NB4 (cell line): ENCODE measurements around the gene FAM118A.

Source experiments
- POLR2A ChIP-seq: IDR thresholded peaks from 2 replicates; pipeline ENCODE4 v1.6.1; 2011; ENCODE audit warnings: mild to moderate bottlenecking; ENCODE audit not compliant: insufficient read length; ENCODE audit errors: extremely low read depth
- TF ChIP-seq, protein P1 (sequence below): IDR thresholded peaks from one replicate; pipeline ENCODE4 v1.5.1; 2012; ENCODE audit warnings: low read depth, low read length
- TF ChIP-seq, protein P2 (sequence below): IDR thresholded peaks from 2 replicates; pipeline ENCODE4 v1.6.1; 2011; ENCODE audit warnings: low read depth, low read length

DNA sequence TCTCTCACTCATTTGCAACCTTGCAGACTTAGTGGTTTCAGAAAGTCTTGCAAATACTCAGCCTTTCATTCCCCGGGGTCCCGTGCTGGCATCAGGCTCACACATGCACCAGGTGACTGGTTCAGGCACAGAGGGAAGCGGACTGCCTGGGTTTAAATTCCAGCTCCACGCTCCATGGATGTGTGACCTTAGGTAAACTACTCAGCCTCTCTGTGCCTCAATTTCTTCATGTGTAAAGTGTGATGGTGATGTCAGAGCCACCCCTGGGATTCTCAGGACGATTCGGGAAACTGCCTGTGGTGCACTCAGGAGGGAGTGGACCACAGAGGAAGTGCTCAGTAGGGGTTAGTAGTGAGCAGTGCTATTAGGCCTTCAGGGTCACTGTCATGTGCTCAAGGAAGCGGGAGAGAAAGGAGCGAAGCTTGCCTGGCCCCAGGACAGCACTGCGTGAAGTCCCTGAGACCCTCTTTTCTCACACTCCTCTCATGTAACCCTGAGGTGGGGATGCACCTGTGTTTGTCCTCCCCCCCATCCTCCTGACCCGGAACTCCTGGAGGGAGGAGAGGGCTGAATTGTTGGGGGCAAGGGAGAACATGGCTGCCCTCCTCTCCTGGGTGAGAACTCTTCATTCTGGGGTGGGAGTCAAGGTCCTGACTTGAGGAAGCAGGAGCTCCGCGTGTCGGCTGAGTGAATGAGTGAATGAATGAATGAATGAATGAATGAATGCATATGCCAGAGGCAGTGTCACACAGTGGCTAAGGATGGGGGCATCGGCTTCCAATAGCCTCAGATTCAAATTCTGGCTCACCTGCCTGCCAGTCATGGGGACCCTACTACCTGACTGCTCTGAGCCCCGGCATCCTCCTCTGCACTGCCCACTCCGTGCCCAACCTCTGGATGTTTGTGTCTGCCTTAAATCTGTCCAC is 39.4 kb upstream of the FAM118A start:
- TF ChIP-seq POLR2A, result no peak
- TF ChIP-seq, protein P1, sequence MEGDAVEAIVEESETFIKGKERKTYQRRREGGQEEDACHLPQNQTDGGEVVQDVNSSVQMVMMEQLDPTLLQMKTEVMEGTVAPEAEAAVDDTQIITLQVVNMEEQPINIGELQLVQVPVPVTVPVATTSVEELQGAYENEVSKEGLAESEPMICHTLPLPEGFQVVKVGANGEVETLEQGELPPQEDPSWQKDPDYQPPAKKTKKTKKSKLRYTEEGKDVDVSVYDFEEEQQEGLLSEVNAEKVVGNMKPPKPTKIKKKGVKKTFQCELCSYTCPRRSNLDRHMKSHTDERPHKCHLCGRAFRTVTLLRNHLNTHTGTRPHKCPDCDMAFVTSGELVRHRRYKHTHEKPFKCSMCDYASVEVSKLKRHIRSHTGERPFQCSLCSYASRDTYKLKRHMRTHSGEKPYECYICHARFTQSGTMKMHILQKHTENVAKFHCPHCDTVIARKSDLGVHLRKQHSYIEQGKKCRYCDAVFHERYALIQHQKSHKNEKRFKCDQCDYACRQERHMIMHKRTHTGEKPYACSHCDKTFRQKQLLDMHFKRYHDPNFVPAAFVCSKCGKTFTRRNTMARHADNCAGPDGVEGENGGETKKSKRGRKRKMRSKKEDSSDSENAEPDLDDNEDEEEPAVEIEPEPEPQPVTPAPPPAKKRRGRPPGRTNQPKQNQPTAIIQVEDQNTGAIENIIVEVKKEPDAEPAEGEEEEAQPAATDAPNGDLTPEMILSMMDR, result peak; percentile 12
- TF ChIP-seq, protein P2, sequence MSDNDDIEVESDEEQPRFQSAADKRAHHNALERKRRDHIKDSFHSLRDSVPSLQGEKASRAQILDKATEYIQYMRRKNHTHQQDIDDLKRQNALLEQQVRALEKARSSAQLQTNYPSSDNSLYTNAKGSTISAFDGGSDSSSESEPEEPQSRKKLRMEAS, result peak; percentile 44
